Prostate gland (tissue), 2 donors: Measurements from ENCODE around the gene PANK4. TPM values are rescaled to one million over a fixed set of nuclear protein-coding genes. Genes with fewer than 3 reads are reported as not detected.

Experiments used
- DNase-seq: peaks from one replicate; pipeline ENCODE4 v3.0.0-alpha.2; 2019; ENCODE audit warnings: low spot score
- H3K27ac ChIP-seq, 2 donors: fragments of 200-600 bp; sonication (generic); 2 replicates each; pipeline ENCODE4 v1.5.1; 2017 to 2019
- H3K27me3 ChIP-seq: fragments of 200-600 bp; sonication (generic); replicated peaks from 2 replicates; pipeline ENCODE4 v1.5.1; 2019; ENCODE audit not compliant: insufficient read depth
- H3K36me3 ChIP-seq, 2 donors: fragments of 200-600 bp; sonication (generic); 1 replicate in 1 of 2; 2 replicates in 1 of 2; pipeline versions ENCODE4 v1.5.1 to v1.8.1; 2017 to 2019
- H3K4me1 ChIP-seq: fragments of 200-600 bp; sonication (generic); replicated peaks from 2 replicates; pipeline ENCODE4 v1.5.1; 2019
- H3K4me3 ChIP-seq, 2 donors: fragments of 200-600 bp; sonication (generic); 2 replicates each; pipeline ENCODE4 v1.5.1; 2017 to 2019
- H3K9me3 ChIP-seq: fragments of 200-600 bp; sonication (generic); 2 replicates; pipeline ENCODE4 v1.5.1; 2017
- CTCF ChIP-seq, 4 experiments: fragments of 200-600 bp in 2 of 4; fragments of 450-650 bp in 2 of 4; sonication (generic) in 2 of 4; IDR thresholded peaks; 1 replicate in 3 of 4; 2 replicates in 1 of 4; pipeline ENCODE4 v1.5.1; 2016 to 2019; ENCODE audit warnings: antibody characterized with exemption in 4 of 4, mild to moderate bottlenecking in 2 of 4, moderate library complexity in 2 of 4
- POLR2A ChIP-seq: fragments of 450-650 bp; IDR thresholded peaks from one replicate; pipeline ENCODE4 v1.6.1; 2016; ENCODE audit warnings: antibody characterized with exemption, mild to moderate bottlenecking
- POLR2AphosphoS5 ChIP-seq: sonication (generic); formaldehyde crosslinking; IDR thresholded peaks from one replicate; pipeline ENCODE4 v1.6.1; 2017; ENCODE audit warnings: antibody characterized with exemption
- WGBS: methylation state at CpG from one replicate; pipeline ENCODE4 v1.1.5; 2018; 5-methylcytosine and 5-hydroxymethylcytosine counted together
- intact Hi-C: fragments of 100-400 bp; cut with DNase I; formaldehyde crosslinking; loops from one replicate; pipeline ENCODE4 v1.14.2; 2022
- total RNA-seq, 2 donors: library from RNA; depleted of rRNA; stranded (reverse); fragments of >200 nt; gene quantifications; one replicate each; pipeline ENCODE4 v1.1.0, GENCODE V29; 2016

Gene PANK4
- total RNA-seq, 2 donors from 2014 or later: 27.0 to 69.5 TPM

GRCh38 chr1:2543543-2544092 lies 17.2 kb upstream of the PANK4 start:
- intact Hi-C loops: no loop called here
- Histone ChIP-seq H3K4me3 (no peak overlapping the region), H3K4me1 (peaks cover 20% of the 10 kb centered on the region), H3K9me3 (no peaks in the 10 kb centered on the region), H3K27ac (no peak overlapping the region), H3K36me3 (no peaks in the 10 kb centered on the region), H3K27me3 (no peaks in the 10 kb centered on the region)
- DNase-seq: no peak
- TF ChIP-seq CTCF (IDR thresholded peaks at IDR 0.05) (no peak), POLR2AphosphoS5 (no peak), POLR2A (no peak)
- 19% methylated on average over 20 of the region's 26 CpGs for WGBS

GRCh38 chr1:2542246-2542915 lies 16.0 kb upstream of the PANK4 start:
- Histone ChIP-seq H3K4me1 (peaks cover 10% of the 10 kb centered on the region), H3K36me3 (no peaks in the 10 kb centered on the region), H3K27me3 (no peaks in the 10 kb centered on the region), H3K27ac (no peak overlapping the region), H3K4me3 (no peak overlapping the region), H3K9me3 (no peaks in the 10 kb centered on the region)
- DNase-seq: no peak
- TF ChIP-seq POLR2A (no peak), POLR2AphosphoS5 (no peak), CTCF (IDR thresholded peaks at IDR 0.05) (no peak)
- intact Hi-C loops: no loop called here
- 93% methylated on average over 11 of the region's 11 CpGs for WGBS

GRCh38 chr1:2541619-2542245 lies 15.3 kb upstream of the PANK4 start:
- Histone ChIP-seq H3K4me1 (peaks cover 8% of the 10 kb centered on the region), H3K27me3 (no peaks in the 10 kb centered on the region), H3K4me3 (no peak overlapping the region), H3K27ac (no peak overlapping the region), H3K36me3 (no peaks in the 10 kb centered on the region), H3K9me3 (no peaks in the 10 kb centered on the region)
- 74% methylated on average over 23 of the region's 25 CpGs for WGBS
- peak; percentile 73 for DNase-seq
- intact Hi-C loops: no loop called here
- peak; percentile 36 for TF ChIP-seq POLR2AphosphoS5
- TF ChIP-seq CTCF (IDR thresholded peaks at IDR 0.05): no peak
- no peak for TF ChIP-seq POLR2A

GRCh38 chr1:2540816-2541492 lies 14.6 kb upstream of the PANK4 start:
- H3K4me3 ChIP-seq: no peak overlapping the region
- H3K27ac ChIP-seq: no peak overlapping the region
- DNase-seq: no peak
- H3K4me1 ChIP-seq: peaks cover 5% of the 10 kb centered on the region
- intact Hi-C loops: no loop called here
- 13% methylated on average over 36 of the region's 39 CpGs for WGBS
- H3K36me3 ChIP-seq: no peaks in the 10 kb centered on the region
- H3K27me3 ChIP-seq: no peaks in the 10 kb centered on the region
- TF ChIP-seq POLR2AphosphoS5 (no peak), CTCF (IDR thresholded peaks at IDR 0.05) (no peak), POLR2A (no peak)
- no peaks in the 10 kb centered on the region for H3K9me3 ChIP-seq
